HT1080 (cell line): ENCODE measurements around the gene PAK4. TPM values are rescaled to one million over a fixed set of nuclear protein-coding genes. Genes with fewer than 3 reads are reported as not detected.
"Not testable (repeated sequence)": the region's sequence is repeated elsewhere in the genome, so short reads cannot be mapped to it uniquely, and the experiment has no call there.

Experiments
- DNase-seq: peaks from one replicate; pipeline ENCODE4 v3.0.0-alpha.2; 2015; ENCODE audit warnings: low read depth
- total RNA-seq: library from RNA; depleted of rRNA; stranded (reverse); fragments of >200 nt; shearing (Covaris generic); gene quantifications from 2 replicates; pipeline ENCODE4 v1.2.3, GENCODE V29; 2014

PAK4 gene
- total RNA-seq, 1 experiment from 2014 or later, result 13.0 TPM

DNA sequence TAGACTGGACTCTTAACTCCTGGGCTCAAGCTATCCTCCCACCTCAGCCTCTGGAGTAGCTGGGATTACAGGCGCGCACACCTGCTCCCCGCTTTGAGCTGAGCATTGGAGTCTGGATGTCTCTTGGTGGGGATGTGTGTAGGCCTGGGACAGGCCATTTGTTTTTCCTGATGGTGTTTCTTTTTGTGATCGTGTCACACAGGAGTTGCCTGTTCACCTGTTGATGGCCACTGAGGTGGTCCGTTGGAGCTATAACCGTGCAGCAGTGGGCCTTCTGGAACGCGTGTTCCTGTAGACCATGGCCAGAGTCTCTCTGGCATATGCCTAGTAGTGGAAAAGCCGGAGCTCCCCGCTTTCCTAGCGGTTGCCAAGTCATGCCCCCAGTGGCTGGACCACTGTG is 3.5 kb downstream of the PAK4 start:
- no peak for DNase-seq

DNA sequence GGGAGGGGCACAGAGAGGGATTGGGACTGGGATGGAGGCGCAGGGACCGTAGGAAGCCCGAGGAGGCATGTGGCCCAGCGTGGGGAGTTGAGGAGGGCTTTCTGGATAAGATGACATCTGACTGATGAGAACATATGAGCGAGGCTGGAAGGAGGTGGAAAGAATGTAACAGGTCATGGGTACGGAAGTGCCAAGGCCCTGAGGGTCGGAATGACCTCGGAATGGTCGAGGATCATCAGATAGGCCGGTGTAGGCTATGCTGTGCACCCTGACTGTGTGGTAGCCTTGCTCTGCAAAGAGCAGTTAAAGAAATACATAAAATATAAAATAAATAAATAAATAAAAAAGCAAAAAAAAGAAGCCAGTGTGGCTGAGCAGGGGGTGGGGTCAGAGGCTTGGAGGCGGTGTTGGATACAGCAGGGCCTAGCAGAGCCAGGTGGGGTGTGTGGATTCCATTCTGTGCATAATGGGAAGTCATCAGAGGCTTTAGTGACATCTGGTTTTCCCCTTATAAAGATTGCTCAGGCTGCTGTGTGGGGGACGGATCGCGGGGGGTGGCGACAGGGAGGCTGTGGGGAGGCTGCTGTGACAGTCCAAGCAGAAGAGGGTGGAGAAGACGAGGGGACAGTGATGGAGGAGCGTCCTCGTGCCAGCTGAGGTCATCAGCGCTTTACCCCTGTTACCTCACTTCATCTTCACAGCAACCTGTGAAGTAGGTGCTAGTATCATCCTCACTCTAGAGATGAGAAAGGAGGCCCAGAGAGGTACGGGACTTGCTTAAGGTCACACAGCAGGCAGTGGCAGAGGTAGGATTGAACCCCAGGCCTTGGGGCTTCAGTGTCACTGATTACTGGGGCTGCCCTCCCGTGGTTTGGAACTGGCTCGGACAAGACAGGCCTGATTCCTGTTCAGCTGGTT is 5.0 kb downstream of the PAK4 start:
- DNase-seq, result no peak

- no peak for DNase-seq
Observed at GRCh38 chr19:39131255-39131755, 5.7 kb downstream of the PAK4 start.

- DNase-seq, result no peak
Observed at GRCh38 chr19:39132344-39132969, 6.9 kb downstream of the PAK4 start.

- no peak for DNase-seq
Observed at GRCh38 chr19:39133431-39134270, 8.1 kb downstream of the PAK4 start.

DNA sequence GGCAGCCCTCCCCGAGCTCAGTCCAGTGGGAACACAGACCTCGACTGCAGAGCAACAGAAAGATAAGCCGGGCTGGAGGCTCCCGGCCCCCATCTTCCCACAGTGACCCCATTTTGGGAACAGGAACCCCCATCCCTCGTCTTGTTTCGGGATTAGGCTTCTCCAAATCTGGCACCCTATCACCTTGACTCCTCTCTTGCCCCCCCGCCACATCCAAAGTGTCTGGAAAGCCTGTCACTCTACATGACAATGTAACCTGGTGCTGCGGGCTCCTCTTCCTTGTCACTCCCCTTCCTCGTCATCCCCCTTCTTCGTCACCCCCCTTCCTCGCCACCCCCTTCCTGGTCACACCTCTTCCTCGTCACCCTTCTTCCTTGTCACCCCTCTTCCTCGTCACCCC is 10.1 kb downstream of the PAK4 start:
- DNase-seq, result no peak

DNA sequence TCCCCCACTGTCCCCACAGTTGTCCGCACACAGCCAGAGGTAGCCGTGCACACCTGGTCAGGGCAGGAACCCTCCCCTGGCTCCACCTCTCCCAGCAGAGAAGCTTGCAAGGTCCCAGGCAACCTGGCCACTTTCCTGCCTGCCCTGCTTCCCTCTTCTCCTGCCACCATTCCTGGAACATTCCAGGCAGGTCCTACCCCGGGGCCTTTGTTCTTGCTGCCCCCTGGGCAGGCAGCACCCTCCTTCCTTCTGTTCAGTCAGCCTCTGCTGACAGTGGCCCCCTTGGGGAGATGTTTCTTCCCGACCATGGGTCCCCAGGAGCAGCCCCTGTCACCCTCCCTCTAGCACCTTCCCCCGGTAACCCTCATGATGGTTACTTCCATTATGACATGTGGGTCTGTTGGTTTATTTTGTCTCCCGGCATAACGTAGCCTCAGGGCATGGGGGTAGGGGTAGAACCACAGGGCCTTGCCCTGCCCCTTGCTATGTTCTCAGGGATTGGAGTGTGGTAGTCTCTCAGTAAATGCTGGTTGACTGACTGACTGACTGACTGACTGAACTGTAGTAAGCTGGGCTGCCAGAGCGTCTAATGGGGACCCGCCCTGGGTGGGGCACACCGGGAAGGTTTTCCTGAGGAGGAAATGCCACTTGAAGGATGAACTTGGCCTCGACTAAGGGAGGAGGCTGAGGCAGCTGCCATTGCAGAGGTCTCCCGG is 10.8 kb downstream of the PAK4 start:
- DNase-seq, result no peak

DNA sequence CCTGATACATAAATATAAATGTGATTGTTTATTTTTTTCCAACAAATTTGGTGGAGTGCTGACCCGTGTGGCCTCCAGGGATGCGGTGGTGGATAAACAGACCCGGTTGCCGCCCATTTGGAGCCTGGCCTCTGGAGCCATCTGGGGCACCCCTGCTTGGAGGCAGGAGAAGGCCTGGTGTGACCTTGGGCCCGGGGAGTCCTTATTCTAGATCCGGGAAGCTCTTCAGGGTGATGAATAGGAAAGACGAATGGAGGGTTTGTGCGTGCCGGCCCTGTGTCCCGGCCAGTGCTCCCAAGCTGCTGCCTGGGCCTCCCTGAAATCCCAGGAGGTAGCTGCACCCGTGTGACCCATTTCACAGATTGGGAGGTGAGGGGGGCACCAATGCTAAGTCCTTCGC is 11.5 kb downstream of the PAK4 start:
- no peak for DNase-seq

- DNase-seq, result no peak
Observed at GRCh38 chr19:39138221-39139211, 12.9 kb downstream of the PAK4 start.

DNA sequence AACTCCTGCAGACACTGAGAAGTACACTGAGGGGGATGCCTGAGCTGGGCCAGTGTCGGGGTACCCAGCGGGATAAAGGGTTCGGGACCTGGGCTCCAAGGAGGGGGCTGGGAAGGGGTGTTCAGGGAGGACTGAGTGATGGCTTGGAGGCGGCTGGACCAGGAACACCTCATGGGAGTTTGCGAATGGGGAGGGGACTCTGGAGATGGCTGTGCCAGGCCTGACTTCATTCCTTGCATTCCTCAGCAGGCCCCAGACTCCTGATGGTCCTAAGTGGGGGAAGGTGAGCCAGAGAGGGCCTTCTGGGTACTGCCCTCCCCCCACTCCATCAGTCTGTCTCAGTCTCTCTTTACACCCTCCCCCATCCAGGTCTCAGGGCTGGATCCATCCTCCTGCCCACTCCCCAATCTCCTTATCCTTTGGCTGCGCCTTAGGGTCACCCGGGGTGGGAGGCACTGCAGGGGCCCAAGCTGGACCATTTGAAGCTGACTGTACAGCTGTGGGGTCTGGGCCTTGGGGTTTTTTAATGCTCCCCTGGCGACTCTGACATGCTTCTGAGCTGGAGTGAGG is 13.8 kb downstream of the PAK4 start:
- DNase-seq, result no peak

- DNase-seq, result no peak
Observed at GRCh38 chr19:39139971-39140453, 14.4 kb downstream of the PAK4 start.

DNA sequence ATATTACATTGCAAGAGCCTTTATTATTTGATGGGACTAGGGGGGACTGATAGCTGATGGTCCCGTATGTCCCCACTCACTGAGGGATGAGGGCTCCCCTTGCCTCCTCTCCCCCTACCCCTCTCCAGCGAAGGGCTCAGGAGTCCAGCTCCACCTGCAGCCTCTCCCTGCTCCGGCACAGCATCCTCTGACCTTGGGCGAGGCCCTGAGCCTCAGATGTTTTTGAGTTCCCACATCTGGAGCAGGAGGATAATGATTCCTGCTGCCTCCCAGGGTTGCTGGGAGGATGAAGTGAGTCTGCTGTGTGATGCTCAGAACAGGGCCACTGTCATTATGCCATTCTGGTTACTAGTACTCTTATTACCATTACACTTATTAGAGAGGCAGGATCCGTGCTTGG is 15.0 kb downstream of the PAK4 start:
- DNase-seq, result no peak

DNA sequence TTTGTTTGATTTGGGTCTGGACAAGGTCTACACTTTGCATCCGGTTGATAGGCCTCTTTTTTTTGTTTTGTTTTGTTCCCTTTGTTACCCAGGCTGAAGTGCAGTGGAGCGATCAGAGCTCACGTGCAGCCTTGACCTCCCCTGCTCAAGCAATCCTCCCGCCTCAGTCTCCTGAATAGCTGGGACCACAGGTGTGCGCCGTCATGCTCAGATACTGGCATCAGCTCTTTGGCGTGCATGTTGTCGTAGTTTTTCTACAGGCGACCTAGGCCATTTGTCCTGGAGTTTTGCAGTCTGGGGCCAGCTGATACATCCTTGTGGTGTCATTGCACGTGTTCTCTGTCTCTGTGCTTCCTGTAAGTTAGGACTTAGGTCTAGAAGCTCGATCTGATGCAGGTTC is 16.3 kb downstream of the PAK4 start:
- DNase-seq, result no peak

DNA sequence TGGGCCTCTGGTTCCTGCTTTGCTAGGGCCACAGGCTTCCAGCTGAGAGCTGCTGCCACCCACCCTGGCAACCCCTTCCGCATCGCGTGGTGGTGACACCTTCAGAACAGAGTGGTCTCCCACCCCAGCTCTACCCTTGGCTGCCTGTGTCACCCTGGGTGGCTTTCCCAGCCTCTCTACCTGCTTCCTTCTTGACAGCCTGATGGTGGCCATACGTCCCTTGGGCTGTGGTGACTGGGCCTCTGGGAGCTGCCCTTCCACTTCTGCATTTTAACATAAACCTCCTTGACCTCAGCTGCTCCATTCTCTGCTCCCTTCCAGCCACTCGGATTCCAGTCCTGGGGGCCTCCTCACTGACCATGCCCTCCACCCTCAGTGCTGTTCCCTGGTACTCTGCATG is 17.0 kb downstream of the PAK4 start:
- DNase-seq, result no peak

DNA sequence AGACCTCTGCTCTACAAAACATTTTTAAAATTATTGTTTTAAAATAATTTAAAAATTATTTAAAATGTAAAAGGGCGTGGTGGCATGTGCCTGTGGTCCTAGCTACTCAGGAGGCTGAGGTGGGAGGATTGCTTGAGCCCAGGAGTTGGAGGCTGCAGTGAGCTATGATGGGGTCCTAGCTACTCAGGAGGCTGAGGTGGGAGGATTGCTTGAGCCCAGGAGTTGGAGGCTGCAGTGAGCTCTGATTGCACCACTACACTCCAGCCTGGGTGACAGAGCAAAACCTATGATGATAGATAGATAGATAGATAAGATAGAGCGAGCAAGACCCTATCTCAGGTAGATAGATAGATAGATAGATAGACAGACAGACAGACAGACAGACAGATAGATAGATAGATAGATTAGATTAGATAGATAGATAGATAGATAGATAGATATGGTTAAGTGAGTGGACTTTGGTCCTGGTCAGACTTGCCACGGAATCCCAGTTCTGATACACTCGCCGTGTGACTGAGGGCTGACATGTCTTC is 18.2 kb downstream of the PAK4 start:
- not testable (repeated sequence) for DNase-seq

GRCh38 chr19:39144290-39145071 is 18.9 kb downstream of the PAK4 start:
- DNase-seq, result no peak

- no peak for DNase-seq
Observed at GRCh38 chr19:39145180-39145953, 19.8 kb downstream of the PAK4 start.
